ENCODE results near the gene CEP192. TPM values are rescaled to one million over a fixed set of nuclear protein-coding genes. Genes with fewer than 3 reads are reported as not detected.

The CEP192 gene
- total and polyA plus RNA-seq, 2 of the 13 experiments (the other 11 are each of a cell fraction or from before 2014, with no cell fraction given), result 15.3 to 24.7 TPM

DNA sequence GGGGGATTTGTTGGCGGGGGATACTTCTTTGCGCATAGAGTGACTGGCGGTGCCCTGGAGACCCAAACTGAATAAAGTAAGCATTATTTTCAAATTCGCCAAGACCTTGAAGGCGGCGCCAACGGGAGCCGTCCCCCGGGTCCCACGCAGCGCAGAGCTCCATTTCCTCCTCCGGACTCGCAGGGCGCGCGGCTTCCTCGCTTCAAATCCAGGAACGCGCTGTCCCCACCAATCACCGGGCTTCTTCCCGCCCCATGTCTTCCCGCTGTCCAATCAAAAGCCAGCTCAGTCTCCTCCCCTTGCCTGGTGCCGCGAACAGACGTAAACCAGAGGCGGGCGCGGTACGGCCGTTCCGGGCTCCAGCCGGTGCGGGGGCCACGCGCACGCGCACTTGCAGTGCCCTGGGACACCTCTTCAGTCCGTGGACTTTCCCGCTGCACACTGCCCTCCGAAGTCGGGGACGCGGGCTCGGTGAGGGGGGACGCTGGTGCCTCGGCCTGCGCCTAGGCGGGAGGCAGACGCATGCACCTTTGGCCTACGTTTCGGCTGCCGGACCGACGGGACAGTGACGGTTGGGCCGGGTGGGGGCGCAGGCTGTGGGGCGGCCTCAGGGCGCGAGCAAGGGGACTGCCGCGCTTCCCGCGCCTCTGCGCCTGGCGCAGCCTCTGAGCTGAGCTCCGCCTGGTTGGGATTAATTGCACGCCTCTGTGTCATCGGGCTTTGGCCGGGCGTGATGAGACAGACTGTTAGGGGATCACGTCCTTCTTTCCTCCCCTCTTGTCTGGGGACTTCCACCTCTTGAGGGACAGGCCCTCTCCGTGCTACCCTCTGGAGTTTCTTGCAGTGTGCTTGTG lies at the start of gene CEP192 (continued):
- TF ChIP-seq, protein P1, sequence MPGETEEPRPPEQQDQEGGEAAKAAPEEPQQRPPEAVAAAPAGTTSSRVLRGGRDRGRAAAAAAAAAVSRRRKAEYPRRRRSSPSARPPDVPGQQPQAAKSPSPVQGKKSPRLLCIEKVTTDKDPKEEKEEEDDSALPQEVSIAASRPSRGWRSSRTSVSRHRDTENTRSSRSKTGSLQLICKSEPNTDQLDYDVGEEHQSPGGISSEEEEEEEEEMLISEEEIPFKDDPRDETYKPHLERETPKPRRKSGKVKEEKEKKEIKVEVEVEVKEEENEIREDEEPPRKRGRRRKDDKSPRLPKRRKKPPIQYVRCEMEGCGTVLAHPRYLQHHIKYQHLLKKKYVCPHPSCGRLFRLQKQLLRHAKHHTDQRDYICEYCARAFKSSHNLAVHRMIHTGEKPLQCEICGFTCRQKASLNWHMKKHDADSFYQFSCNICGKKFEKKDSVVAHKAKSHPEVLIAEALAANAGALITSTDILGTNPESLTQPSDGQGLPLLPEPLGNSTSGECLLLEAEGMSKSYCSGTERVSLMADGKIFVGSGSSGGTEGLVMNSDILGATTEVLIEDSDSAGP (CRISPR knock-in tag; IDR thresholded peaks at IDR 0.05; ENCODE audit: borderline replicate concordance), result peak; percentile 93
- peak; percentile 94 for TF ChIP-seq ZMYM4 (CRISPR knock-in tag; IDR thresholded peaks at IDR 0.05)
- TF ChIP-seq POGZ (CRISPR knock-in tag; IDR thresholded peaks at IDR 0.05), result peak; percentile 92
- peak; percentile 94 for TF ChIP-seq ZNF780A (CRISPR knock-in tag; IDR thresholded peaks at IDR 0.05)
- peak; percentile 73; the same call in 1 of the 2 replicates for TF ChIP-seq ZNF124 (CRISPR knock-in tag; IDR thresholded peaks at IDR 0.05)
- TF ChIP-seq, protein P2, sequence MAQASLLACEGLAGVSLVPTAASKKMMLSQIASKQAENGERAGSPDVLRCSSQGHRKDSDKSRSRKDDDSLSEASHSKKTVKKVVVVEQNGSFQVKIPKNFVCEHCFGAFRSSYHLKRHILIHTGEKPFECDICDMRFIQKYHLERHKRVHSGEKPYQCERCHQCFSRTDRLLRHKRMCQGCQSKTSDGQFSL (CRISPR knock-in tag; IDR thresholded peaks at IDR 0.05), result peak; percentile 78
- TF ChIP-seq, protein P3, sequence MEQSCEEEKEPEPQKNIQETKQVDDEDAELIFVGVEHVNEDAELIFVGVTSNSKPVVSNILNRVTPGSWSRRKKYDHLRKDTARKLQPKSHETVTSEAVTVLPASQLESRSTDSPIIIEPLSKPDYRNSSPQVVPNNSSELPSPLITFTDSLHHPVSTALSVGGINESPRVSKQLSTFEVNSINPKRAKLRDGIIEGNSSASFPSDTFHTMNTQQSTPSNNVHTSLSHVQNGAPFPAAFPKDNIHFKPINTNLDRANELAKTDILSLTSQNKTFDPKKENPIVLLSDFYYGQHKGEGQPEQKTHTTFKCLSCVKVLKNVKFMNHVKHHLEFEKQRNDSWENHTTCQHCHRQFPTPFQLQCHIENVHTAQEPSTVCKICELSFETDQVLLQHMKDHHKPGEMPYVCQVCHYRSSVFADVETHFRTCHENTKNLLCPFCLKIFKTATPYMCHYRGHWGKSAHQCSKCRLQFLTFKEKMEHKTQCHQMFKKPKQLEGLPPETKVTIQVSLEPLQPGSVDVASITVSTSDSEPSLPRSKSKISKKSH (CRISPR knock-in tag; IDR thresholded peaks at IDR 0.05; ENCODE audit: borderline replicate concordance), result no peak; the same call in 1 of the 2 replicates
- peak; percentile 90; the same call in 1 of the 2 replicates for TF ChIP-seq KLF11 (CRISPR knock-in tag; IDR thresholded peaks at IDR 0.05)
- TF ChIP-seq SNRNP70 (IDR thresholded peaks at IDR 0.05; ENCODE audit: low read depth, low read length), result no peak
- TF ChIP-seq ZFP90 (CRISPR knock-in tag; IDR thresholded peaks at IDR 0.05; ENCODE audit: borderline replicate concordance), result peak; percentile 88
- TF ChIP-seq PHF5A (CRISPR knock-in tag; IDR thresholded peaks at IDR 0.05; ENCODE audit: low read depth, unreplicated experiment), result no peak
- TF ChIP-seq, protein P4, sequence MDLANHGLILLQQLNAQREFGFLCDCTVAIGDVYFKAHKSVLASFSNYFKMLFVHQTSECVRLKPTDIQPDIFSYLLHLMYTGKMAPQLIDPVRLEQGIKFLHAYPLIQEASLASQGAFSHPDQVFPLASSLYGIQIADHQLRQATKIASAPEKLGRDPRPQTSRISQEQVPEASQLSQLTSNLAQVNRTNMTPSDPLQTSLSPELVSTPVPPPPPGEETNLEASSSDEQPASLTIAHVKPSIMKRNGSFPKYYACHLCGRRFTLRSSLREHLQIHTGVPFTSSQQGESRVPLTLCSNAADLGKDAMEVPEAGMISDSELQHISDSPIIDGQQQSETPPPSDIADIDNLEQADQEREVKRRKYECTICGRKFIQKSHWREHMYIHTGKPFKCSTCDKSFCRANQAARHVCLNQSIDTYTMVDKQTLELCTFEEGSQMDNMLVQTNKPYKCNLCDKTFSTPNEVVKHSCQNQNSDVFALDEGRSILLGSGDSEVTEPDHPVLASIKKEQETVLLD (CRISPR knock-in tag; IDR thresholded peaks at IDR 0.05; ENCODE audit: low read depth), result peak; percentile 91
- TF ChIP-seq, protein P5, sequence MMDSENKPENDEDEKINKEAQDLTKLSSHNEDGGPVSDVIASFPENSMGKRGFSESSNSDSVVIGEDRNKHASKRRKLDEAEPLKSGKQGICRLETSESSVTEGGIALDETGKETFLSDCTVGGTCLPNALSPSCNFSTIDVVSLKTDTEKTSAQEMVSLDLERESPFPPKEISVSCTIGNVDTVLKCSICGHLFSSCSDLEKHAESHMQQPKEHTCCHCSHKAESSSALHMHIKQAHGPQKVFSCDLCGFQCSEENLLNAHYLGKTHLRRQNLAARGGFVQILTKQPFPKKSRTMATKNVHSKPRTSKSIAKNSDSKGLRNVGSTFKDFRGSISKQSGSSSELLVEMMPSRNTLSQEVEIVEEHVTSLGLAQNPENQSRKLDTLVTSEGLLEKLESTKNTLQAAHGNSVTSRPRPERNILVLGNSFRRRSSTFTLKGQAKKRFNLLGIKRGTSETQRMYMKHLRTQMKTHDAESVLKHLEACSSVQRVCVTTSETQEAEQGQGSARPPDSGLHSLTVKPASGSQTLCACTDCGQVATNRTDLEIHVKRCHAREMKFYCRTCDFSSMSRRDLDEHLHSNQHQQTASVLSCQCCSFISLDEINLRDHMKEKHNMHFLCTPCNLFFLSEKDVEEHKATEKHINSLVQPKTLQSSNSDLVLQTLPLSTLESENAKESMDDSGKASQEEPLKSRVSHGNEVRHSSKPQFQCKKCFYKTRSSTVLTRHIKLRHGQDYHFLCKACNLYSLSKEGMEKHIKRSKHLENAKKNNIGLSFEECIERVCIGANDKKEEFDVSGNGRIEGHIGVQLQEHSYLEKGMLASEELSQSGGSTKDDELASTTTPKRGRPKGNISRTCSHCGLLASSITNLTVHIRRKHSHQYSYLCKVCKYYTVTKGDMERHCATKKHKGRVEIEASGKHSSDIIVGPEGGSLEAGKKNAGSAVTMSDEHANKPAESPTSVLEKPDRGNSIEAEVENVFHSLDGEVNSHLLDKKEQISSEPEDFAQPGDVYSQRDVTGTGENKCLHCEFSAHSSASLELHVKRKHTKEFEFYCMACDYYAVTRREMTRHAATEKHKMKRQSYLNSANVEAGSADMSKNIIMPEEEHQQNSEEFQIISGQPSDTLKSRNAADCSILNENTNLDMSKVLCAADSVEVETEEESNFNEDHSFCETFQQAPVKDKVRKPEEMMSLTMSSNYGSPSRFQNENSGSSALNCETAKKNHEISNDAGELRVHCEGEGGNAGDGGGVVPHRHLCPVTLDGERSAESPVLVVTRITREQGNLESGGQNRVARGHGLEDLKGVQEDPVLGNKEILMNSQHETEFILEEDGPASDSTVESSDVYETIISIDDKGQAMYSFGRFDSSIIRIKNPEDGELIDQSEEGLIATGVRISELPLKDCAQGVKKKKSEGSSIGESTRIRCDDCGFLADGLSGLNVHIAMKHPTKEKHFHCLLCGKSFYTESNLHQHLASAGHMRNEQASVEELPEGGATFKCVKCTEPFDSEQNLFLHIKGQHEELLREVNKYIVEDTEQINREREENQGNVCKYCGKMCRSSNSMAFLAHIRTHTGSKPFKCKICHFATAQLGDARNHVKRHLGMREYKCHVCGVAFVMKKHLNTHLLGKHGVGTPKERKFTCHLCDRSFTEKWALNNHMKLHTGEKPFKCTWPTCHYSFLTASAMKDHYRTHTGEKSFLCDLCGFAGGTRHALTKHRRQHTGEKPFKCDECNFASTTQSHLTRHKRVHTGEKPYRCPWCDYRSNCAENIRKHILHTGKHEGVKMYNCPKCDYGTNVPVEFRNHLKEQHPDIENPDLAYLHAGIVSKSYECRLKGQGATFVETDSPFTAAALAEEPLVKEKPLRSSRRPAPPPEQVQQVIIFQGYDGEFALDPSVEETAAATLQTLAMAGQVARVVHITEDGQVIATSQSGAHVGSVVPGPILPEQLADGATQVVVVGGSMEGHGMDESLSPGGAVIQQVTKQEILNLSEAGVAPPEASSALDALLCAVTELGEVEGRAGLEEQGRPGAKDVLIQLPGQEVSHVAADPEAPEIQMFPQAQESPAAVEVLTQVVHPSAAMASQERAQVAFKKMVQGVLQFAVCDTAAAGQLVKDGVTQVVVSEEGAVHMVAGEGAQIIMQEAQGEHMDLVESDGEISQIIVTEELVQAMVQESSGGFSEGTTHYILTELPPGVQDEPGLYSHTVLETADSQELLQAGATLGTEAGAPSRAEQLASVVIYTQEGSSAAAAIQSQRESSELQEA (CRISPR knock-in tag; IDR thresholded peaks at IDR 0.05; ENCODE audit: not compliant biosample characterization), result peak; percentile 90
- no peak for TF ChIP-seq ZNF577 (CRISPR knock-in tag; IDR thresholded peaks at IDR 0.05; ENCODE audit: borderline replicate concordance, low read depth)

Data from HepG2 (cell line).